Spinal cord (tissue), 10 donors: Measurements from ENCODE around the gene ALLC. TPM values are rescaled to one million over a fixed set of nuclear protein-coding genes. Genes with fewer than 3 reads are reported as not detected.
A peak's percentile ranks its signal among the peaks of the same experiment; 100 is the strongest.

Experiments
- DNase-seq, 6 donors: peaks; one replicate each; pipeline versions ENCODE4 v3.0.0 to v3.0.0-alpha.2; 2013 to 2015; ENCODE audit warnings: low spot score in 6 of 6, low read depth in 4 of 6
- H3K27ac ChIP-seq: one replicate; pipeline ENCODE4 v1.5.1; 2013; ENCODE audit warnings: low read depth, low read length, control low read depth
- H3K27me3 ChIP-seq: one replicate; pipeline ENCODE4 v1.6.1; 2013; ENCODE audit warnings: low read length; ENCODE audit not compliant: control insufficient read depth, insufficient read depth
- H3K36me3 ChIP-seq: one replicate; pipeline ENCODE4 v1.6.1; 2013; ENCODE audit warnings: low read length; ENCODE audit not compliant: control insufficient read depth, insufficient read depth
- H3K4me1 ChIP-seq: one replicate; pipeline ENCODE4 v1.6.1; 2013; ENCODE audit warnings: low read length; ENCODE audit not compliant: control insufficient read depth, insufficient read depth
- H3K4me3 ChIP-seq: one replicate; pipeline ENCODE4 v1.5.1; 2013; ENCODE audit warnings: low read depth, low read length, control low read depth
- H3K9me3 ChIP-seq: one replicate; pipeline ENCODE4 v1.6.1; 2013; ENCODE audit warnings: low read length; ENCODE audit not compliant: control insufficient read depth, insufficient read depth
- WGBS: methylation state at CpG from one replicate; pipeline ENCODE4 v1.1.5; 2013; ENCODE audit warnings: missing lambda C conversion rate; ENCODE audit not compliant: insufficient coverage; 5-methylcytosine and 5-hydroxymethylcytosine counted together
- polyA plus RNA-seq, 2 donors: library from polyadenylated mRNA; unstranded; fragments of 120-200 nt; gene quantifications; one replicate each; pipeline ENCODE4 v1.2.1, GENCODE V29; 2013; ENCODE audit not compliant: insufficient read length in 2 of 2
- total RNA-seq, 2 donors: library from RNA; depleted of rRNA in 1 of 2; stranded (reverse); fragments of 120-200 nt in 1 of 2; fragments of >200 nt in 1 of 2; gene quantifications; one replicate each; pipeline versions ENCODE4 v1.2.3 to v1.2.4, GENCODE V29; 2013 to 2014
- donor health status: healthy.

Gene ALLC
- total and polyA plus RNA-seq, 4 donors = 0.71 to 8.2 (median 1.6) TPM

DNA sequence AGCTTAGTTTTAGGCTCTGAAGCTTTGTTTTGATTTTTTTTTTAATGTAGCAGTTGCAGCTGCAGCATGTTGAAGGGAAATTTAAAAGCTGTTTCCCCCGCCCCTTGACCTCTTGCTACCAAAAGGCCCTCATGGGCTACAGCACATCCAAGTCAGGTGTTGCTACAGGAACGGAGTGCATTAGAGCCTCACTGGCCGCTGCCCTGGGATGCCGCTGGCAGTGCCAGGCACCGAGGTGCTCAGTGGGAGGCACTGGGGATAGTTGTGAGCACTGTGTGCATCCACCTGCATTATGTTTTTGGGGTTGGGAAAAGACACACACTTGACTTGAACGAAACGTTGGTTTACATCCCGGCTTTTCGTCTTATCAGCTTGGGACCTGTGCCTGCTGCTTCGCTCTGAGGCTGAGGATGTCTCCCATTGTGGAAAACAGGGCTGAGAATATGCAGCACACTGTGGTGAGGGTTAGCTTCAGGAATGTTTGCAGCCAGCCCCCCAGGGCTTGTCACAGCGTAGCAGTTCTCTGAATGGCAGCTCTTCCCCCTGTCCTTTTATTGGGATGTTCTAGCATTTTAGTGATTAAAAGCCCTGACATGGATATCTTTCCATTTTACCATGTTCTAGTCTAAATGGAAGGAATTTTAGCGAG lies 69.5 kb downstream of the ALLC start:
- H3K9me3 ChIP-seq = no peaks in the 10 kb centered on the region
- WGBS = 56% methylated on average over 10 of the region's 12 CpGs
- peak in 2 of 6 donors; percentile 22 to 34 for DNase-seq
- no peak overlapping the region for H3K4me3 ChIP-seq
- no peak overlapping the region for H3K27ac ChIP-seq
- no peaks in the 10 kb centered on the region for H3K36me3 ChIP-seq
- H3K27me3 ChIP-seq = no peaks in the 10 kb centered on the region
- peaks cover 12% of the 10 kb centered on the region for H3K4me1 ChIP-seq

DNA sequence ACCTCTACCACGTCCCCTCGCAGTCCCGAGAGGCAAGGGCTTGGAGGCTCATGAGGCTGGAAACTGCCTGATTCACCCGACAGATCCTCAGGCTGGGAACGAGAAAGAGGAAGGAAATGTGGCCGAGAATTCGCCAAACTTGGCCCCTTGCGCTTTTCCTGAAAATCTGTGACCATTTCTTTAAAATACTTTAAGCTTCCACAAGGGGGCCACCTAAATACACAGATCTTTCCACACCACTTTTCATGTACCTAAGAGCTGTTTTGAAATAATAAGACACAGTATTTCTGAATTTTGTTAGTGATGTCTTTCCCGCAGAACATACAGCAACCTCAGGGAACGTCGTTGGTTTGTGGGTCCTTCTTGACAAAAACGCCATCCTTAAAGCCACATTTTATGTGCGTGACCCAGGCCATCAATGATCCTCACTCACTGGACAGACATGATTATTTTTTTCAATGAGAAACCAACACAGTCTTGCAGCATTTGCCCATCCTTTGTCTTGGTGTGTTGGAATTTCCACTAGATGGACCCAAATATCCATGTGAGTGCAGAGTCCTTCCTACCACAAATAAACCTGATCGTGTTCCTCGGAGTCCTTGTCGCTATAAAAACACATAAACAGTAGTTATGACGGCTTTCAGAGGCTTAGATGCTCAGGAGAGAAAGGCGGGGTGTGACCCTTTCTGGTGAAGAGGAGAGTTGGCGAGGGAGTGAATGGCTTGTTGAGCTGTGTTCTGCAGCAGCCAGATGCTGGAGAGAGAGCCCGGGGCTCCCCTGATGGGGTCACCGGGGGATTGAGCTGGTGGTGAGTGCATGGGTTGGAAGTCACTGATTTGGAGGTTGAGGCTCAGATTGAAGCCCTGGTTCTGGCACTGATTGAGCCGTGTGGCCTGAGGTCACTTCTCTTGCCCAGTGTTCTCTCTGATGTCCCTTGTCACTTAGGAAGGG lies 70.4 kb downstream of the ALLC start:
- no peaks in the 10 kb centered on the region for H3K36me3 ChIP-seq
- H3K4me3 ChIP-seq = no peak overlapping the region
- peaks cover 12% of the 10 kb centered on the region for H3K4me1 ChIP-seq
- no peaks in the 10 kb centered on the region for H3K9me3 ChIP-seq
- peak; percentile 61 to 97 (median 75) for DNase-seq
- WGBS = 34% methylated on average over 8 of the region's 22 CpGs
- no peak overlapping the region for H3K27ac ChIP-seq
- H3K27me3 ChIP-seq = no peaks in the 10 kb centered on the region

DNA sequence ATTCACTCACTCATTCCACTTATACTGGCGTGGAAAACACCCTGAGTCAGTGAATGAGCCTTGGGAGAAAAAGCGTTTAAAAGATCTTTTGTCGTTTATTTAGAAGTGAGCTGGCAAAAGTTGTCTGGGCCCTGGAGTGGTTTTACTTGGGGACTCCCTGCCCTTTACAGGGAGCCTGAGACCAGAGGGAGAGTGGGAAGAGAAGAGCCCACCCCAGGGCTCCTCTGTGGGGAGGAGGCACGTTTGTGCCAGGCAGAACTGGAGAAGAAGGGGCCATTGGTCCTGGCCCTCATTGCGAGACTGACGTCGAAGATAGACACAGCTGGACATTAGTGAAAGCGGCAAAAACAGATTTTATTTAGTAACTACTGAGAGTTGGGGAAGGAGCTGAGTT lies 71.1 kb downstream of the ALLC start:
- Histone ChIP-seq H3K4me1 (peaks cover 12% of the 10 kb centered on the region), H3K36me3 (no peaks in the 10 kb centered on the region), H3K27ac (no peak overlapping the region), H3K4me3 (no peak overlapping the region), H3K27me3 (no peaks in the 10 kb centered on the region), H3K9me3 (no peaks in the 10 kb centered on the region)
- no peak for DNase-seq
- WGBS = 77% methylated on average over 7 of the region's 8 CpGs

DNA sequence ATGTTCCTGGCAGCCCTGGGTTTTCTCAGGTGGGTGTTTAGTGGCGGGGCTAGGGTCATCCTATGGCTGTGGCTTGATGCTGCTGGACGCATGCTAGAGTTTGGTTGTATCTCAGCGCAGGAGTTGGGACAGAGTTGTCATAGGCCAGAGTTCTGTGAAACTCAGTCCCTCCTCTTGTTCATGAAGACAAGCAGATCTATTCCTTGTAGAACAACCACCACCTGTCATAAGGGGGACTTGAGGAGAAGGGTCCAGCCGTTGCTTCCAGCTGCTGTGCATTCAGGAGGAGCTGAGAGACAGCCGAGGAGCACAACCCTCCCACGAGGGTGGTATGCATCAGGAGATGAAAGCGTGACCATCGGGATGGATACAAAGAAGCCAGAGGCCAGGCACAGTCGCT lies 71.8 kb downstream of the ALLC start:
- 82% methylated on average over 7 of the region's 9 CpGs for WGBS
- Histone ChIP-seq H3K4me1 (peaks cover 12% of the 10 kb centered on the region), H3K27ac (no peak overlapping the region), H3K4me3 (no peak overlapping the region), H3K27me3 (no peaks in the 10 kb centered on the region), H3K36me3 (no peaks in the 10 kb centered on the region), H3K9me3 (no peaks in the 10 kb centered on the region)
- no peak for DNase-seq

DNA sequence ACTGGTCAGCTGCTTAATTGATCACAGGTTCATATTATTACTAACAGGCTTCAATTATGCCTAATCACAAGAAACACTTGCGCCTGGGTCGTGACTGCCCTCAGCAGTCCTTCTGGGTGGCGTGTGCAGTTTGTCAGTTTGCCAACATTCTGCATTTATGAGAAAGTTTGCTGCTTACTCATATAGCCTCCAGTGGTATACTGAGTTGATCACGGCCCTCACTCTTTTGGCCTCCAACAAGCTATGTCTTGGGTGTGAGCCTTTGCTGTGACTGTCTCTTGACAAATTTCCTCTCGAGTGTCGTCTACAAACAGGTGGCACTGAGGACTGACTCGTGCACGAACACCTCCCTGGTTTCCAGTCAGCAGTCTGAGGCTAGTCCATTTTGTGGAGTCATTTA lies 72.6 kb downstream of the ALLC start:
- no peaks in the 10 kb centered on the region for H3K27me3 ChIP-seq
- no peak for DNase-seq

DNA sequence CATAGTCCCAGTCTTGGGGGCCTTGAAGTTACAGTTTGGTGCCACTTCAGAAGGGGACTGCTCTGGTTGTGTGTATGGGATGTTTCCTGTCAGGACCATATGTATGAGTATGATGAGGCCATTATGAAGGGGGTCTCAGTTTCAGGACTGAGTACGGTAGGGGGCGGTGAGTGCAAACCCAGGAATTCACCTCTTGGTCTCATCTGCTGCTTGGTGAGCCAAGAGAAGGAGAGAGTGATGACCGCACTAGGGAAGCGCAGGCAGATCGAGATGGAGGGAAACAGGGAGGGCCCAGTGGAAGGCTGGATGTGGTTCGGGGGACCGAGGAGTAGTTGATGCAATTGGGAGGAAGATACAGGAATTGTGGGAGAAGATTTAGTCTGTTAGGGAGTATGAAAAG lies 73.8 kb downstream of the ALLC start:
- peaks cover 12% of the 10 kb centered on the region for H3K4me1 ChIP-seq
- H3K27ac ChIP-seq = no peak overlapping the region
- no peak for DNase-seq
- no peaks in the 10 kb centered on the region for H3K36me3 ChIP-seq
- 95% methylated on average over 7 of the region's 7 CpGs for WGBS
- H3K27me3 ChIP-seq = no peaks in the 10 kb centered on the region
- no peaks in the 10 kb centered on the region for H3K9me3 ChIP-seq
- H3K4me3 ChIP-seq = no peak overlapping the region

More for the DNA sequence above, 72.6 kb downstream of the ALLC start:
- H3K4me3 ChIP-seq = no peak overlapping the region
- H3K9me3 ChIP-seq = no peaks in the 10 kb centered on the region
- 92% methylated on average over 8 of the region's 8 CpGs for WGBS
- no peak overlapping the region for H3K27ac ChIP-seq
- H3K36me3 ChIP-seq = no peaks in the 10 kb centered on the region
- H3K4me1 ChIP-seq = peaks cover 12% of the 10 kb centered on the region

DNA sequence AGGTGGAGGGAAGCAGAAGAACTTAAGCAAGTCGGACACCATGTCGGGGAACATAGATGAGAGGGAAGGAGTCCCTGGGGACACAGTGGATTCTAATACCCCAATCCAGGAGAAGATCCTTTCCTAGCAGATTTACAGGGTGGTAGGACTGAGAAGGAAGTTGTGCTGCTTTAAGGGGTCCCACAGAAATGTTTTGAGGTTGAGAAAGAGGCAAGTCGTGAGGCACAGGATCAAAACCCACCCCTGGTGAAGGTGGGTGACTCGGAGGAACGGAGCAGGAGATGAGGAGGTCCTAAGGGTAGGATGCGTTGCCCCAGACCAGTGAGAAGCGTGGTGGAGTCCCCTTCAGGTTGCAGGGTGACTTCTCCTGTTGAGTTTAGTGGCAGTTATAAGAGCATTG lies 78.1 kb downstream of the ALLC start:
- Histone ChIP-seq H3K27ac (no peak overlapping the region), H3K4me3 (no peak overlapping the region), H3K4me1 (no peaks in the 10 kb centered on the region), H3K36me3 (no peaks in the 10 kb centered on the region), H3K9me3 (no peaks in the 10 kb centered on the region), H3K27me3 (no peaks in the 10 kb centered on the region)
- DNase-seq = no peak
- WGBS = 90% methylated on average over 5 of the region's 7 CpGs

DNA sequence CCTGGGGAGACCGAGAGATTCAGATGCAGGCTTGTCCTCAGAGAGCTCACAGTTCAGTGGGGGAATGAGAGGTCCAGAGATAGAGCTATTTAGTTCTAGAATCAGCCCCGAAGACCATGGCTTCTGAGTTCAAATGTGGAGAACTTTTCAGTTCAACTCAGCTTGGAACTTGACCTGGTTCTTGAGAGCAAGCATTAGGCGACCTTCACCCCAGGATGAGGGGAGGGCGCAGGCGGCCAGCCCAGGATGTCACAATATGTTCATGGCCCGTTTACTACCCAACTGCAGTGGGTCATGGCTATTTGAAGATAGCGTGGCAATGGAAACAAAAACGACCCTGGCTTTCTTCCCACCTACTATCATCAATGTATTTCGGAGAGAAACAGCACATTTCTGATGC lies 79.1 kb downstream of the ALLC start:
- no peaks in the 10 kb centered on the region for H3K36me3 ChIP-seq
- no peaks in the 10 kb centered on the region for H3K9me3 ChIP-seq
- no peaks in the 10 kb centered on the region for H3K27me3 ChIP-seq
- H3K4me1 ChIP-seq = no peaks in the 10 kb centered on the region
- no peak for DNase-seq
- no peak overlapping the region for H3K27ac ChIP-seq
- 93% methylated on average over 5 of the region's 9 CpGs for WGBS
- H3K4me3 ChIP-seq = no peak overlapping the region

DNA sequence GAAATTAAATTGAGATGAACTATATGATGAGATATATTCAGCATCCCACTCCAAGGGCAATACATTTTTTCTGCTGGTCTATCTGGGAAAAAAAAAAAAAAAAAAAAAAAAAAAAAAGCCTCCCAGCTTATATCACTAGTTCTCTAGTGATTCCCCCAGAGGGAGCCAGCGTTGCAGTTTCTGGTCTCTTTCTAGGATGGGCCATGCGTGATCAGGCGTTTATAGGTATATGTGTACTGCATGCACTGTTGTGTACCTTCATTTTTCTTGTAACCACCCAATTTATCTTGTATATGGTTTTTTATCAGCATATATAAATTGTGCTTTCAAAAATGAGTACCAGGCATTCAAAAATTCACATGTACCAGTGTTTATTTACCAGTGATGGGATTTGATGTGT lies 80.5 kb downstream of the ALLC start:
- WGBS = no CpG with 5 or more reads among the region's 3 CpGs
- no peaks in the 10 kb centered on the region for H3K9me3 ChIP-seq
- H3K27me3 ChIP-seq = no peaks in the 10 kb centered on the region
- no peak overlapping the region for H3K4me3 ChIP-seq
- H3K4me1 ChIP-seq = no peaks in the 10 kb centered on the region
- no peaks in the 10 kb centered on the region for H3K36me3 ChIP-seq
- DNase-seq = peak in 1 of 6 donors; percentile 23
- no peak overlapping the region for H3K27ac ChIP-seq

DNA sequence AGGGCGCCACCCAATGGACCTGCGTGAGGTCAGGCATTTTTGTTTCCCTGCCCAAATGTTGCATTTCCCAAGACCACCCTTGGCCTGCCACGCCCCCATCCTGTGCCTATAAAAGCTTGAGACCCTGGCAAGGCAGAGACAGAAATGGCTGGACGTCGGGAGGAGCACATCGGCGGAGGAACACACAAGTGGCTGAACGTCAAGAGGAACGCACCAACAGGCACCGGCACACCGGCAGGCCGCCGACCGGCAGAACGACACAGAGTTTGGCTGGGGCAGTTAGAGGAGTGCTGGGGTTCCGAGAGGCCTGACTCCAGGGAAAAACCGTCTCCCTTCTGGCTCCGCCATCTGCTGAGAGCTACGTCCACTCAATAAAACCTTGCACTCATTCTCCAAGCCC lies 81.3 kb downstream of the ALLC start:
- H3K27me3 ChIP-seq = no peaks in the 10 kb centered on the region
- H3K27ac ChIP-seq = no peak overlapping the region
- H3K4me3 ChIP-seq = no peak overlapping the region
- H3K36me3 ChIP-seq = no peaks in the 10 kb centered on the region
- 90% methylated on average over 19 of the region's 19 CpGs for WGBS
- H3K9me3 ChIP-seq = no peaks in the 10 kb centered on the region
- H3K4me1 ChIP-seq = no peaks in the 10 kb centered on the region
- no peak for DNase-seq
